Activated T-cell treated with anti-CD3 and anti-CD28 coated beads for 1 hour (primary cell): ENCODE measurements around the gene NKX1-2.

Experiments
- DNase-seq: peaks from one replicate; pipeline ENCODE4 v3.0.0-alpha.2; 2020; ENCODE audit warnings: low read depth

The NKX1-2 gene

DNA sequence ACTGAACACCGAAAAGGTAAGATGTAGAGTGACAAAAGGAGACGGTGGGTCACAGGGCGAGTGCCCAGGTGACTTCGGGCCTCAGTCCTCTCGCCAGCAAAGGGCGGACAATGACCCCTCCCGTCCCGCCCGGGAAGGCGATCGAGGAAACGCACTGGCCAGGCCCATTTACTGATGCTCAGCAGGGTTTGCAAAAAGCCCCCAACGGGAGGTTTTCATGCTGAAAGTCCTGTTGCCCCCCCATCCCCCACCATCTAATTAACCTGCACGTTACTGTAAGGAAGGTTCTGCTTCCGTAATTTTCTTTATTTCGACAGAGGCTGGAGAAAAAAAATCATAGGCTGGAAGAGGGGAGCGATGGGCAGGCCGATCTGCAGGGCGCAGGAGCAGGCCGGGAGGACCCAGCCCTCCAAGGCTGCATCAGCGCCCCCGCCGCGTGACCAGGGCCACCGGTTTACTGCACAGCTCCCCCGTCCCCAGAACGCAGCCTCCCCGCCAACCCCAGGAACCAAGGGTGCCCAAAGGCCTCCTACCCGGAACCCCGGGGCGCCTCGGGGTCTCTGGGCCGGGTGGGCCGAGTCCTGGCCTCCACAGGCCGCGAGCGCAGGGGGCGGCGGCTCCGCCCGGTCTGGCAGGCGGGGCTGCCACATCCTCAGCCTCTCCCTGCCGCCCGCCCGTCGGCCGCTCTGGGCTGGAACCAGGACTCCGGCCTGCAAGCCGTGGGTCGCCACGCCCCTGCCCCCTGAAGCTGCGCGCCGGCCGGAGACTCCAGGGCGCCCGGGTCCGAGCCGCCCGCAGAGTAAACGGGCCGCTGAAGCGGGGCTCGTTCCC, 31.7 kb downstream of the NKX1-2 start:
- DNase-seq, result peak; percentile 27

DNA sequence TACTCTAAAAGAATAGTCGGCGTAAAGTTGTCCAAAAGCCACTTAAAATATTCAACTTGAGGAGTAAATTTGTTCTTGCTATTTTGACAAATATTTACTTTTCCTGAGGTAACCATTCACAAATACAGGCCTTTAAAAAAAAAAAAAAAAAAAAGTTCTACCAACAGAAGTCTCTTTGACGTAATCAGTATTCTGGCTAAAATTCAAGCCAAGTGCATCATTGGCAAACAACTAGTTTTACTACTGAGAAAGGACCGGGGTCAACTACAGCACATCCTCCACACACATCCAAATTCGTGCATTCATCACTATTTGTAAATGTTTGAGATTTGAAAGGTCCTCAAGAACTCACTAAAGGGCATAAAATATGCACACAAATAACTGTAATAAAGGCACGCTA, 33.1 kb downstream of the NKX1-2 start:
- DNase-seq, result no peak

DNA sequence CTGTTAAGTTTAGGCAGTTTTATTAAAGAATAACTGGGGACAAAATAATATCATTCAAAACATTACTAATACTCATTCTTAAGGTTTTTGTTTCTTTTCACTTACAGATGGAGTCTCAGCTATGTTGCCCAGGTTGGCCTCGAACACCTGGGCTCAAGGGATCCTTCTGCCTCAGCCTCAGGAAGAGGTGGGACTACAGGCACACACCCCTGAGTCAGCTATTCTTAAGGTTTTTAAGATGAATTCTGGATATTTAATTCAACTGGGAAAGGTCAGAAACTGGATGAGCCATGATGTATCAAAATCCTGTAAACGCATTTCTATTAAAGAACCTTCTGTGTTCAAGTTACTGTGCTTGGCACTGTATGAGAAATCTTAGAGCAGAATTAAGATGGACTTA, 34.6 kb downstream of the NKX1-2 start:
- DNase-seq, result no peak

DNA sequence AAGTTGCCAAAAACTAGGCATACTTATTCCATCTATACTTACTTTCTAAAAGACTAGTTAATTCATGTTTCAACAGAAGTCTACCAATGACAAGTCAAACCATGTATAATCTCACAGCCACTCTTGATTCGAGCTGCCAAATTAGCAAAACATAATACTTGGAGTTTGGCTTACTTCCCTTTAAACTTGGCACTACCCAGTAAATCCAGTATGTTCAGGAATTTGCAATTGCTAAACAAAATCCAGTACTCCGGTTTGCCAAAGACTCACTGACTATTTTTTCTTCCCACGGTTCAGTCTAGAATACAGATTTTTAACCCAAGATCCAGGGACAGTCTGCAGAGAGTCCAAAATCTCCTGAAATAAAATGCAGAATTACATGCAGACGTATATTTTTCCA, 35.8 kb downstream of the NKX1-2 start:
- no peak for DNase-seq

DNA sequence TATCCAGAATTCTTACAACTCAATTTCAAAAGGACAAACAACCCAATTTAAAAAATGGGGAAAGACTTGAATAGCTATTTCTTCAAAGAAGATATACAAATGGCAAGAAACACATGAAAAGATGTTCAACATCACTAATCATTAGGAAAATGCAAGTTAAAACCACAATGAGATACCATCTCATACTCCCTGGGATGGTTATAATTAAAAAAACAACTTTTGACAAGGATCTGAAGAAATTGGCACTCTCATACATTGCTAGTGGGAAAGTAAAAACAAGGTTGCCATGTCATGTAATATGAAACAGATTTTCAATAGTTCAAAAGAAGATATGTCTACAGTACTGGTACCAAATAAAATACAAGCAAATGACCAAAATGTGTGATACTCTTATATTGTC, 40.1 kb downstream of the NKX1-2 start:
- no peak for DNase-seq

DNA sequence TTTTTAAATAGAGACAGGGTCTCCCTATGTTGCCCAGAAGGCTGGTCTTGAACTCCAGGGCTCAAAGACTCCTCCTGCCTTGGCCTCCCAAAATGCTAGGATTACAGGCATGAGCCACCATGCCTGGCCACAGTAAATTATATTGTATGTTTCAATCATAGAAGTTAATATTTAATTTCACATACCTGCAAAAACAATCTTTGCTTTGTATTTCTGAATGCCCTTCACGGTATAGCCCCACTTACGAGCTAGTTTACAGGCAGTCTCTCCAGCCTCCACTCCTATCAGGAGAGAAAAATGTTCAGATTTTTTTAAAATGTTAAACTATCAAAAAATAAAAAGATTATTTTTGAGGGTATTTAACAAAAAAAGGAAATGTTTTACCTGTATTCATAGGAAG, 41.5 kb downstream of the NKX1-2 start:
- DNase-seq, result no peak

DNA sequence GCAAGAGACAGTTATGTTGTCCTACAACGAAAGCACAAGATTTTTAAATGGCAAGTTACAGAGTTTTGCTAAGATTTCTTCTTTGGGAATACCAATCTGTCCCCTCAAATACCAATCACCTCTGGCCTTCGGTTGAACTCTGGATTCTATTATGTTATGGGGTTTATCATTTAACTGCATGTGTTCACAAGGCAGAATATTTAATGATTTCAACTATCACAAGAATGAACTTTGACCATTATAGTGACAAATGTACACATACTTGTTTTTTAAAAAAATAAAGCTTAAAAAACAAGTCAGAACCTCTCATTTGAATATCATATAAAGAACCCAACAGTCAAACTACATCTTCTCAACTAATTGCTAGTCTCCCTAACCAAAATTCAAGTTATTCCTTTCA, 42.4 kb downstream of the NKX1-2 start:
- DNase-seq, result no peak

DNA sequence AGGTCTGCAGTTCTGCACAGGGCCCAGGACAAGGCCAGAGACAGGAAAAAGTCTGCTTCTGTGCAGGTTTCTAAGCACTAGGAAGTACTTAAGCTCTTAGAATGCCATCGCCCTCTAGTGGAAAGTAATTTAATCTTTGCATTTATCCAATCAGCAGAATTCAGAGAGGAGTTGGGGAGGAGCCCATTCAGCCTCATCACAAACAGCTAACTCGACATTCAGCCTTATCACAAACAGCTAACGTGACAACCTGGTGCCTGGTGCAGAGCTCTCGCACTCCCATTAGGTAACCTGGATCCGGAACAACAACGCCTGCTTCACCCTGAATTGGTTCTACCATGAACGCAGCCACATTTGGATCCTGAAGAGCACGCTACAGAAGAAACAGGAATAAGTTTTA, 46.3 kb downstream of the NKX1-2 start:
- no peak for DNase-seq

DNA sequence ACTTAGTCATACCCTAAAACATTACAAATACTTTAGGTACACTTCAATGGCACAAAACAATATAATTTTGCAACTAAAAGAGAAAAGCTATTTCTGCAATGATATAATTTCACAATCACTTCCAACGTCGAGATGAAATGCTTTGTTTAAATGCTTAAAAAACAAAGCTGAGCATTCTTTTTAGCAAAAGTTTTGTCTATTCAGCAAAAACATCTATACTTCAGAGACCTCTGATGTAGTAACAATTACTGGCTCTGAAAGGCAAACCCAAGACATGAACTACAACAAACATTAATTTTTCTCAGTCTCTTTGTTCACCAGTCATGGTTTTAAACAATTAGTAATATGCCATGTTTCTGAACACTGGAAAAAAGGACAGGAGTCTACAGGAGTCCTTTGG, 47.6 kb downstream of the NKX1-2 start:
- DNase-seq, result no peak

DNA sequence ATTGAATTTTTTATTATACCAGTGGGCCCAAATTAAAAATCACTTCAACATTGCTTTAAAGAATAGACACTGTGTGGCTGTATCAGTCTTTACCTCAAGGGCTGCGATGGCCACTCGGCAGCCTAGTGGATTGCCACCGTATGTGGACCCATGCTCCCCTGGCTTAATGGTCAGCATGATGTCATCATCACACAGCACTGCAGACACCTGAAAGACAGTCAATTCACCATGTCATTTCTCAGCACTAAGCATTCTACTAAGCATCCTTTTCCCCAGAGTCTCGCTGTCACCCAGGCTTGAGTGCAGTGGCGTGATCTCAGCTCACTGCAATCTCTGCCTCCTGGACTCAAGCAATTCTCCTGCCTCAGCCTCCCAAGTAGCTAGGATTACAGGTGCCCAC, 48.2 kb downstream of the NKX1-2 start:
- DNase-seq, result no peak
